Measurements from ENCODE around the gene HRAS.
"Not testable (repeated sequence)": the region's sequence is repeated elsewhere in the genome, so short reads cannot be mapped to it uniquely, and the experiment has no call there.

HRAS gene

GRCh38 chr11:532527-532985 lies 2.8 kb downstream of the HRAS start:
- DNase-seq = no peak

GRCh38 chr11:531919-532526 lies 3.4 kb downstream of the HRAS start:
- no peak for DNase-seq

GRCh38 chr11:530960-531831 lies 4.2 kb downstream of the HRAS start:
- DNase-seq = no peak

GRCh38 chr11:529728-530411 lies 5.5 kb downstream of the HRAS start:
- DNase-seq = no peak

- DNase-seq = no peak
Observed at GRCh38 chr11:528815-529727, 6.3 kb downstream of the HRAS start.

GRCh38 chr11:528166-528814 lies 7.1 kb downstream of the HRAS start:
- no peak for DNase-seq

- DNase-seq = no peak
Observed at GRCh38 chr11:526192-526591, 9.2 kb downstream of the HRAS start.

GRCh38 chr11:521177-521688 lies 14.1 kb downstream of the HRAS start:
- DNase-seq = no peak

- DNase-seq = no peak
Observed at GRCh38 chr11:520428-521176, 14.8 kb downstream of the HRAS start.

- DNase-seq = peak; percentile 79
Observed at GRCh38 chr11:518463-519202, 16.7 kb downstream of the HRAS start.

- DNase-seq = not testable (repeated sequence)
Observed at GRCh38 chr11:516918-517685, 18.3 kb downstream of the HRAS start.

GRCh38 chr11:516400-516799 lies 19.0 kb downstream of the HRAS start:
- DNase-seq = no peak

- DNase-seq = no peak
Observed at GRCh38 chr11:515131-515530, 20.2 kb downstream of the HRAS start.

GRCh38 chr11:514606-515005 lies 20.8 kb downstream of the HRAS start:
- DNase-seq = no peak

- no peak for DNase-seq
Observed at GRCh38 chr11:512761-513595, 22.4 kb downstream of the HRAS start.

- DNase-seq = no peak
Observed at GRCh38 chr11:508956-509355, 26.4 kb downstream of the HRAS start.

GRCh38 chr11:507727-508515 lies 27.5 kb downstream of the HRAS start:
- DNase-seq = no peak

Measured in activated naive CD4-positive, alpha-beta T cell treated with anti-CD3 and anti-CD28 coated beads, Interleukin-2, amount 50 U/mL, for 16 hours (primary cell).